CD4-positive, alpha-beta T cell treated with Interleukin-6 at 100 ng/mL for 8 hours (primary cell): ENCODE data around the gene ADAMTS4.
"Not testable (repeated sequence)": the region's sequence is repeated elsewhere in the genome, so short reads cannot be mapped to it uniquely, and the experiment has no call there.

ENCODE experiments used
- DNase-seq: peaks from one replicate; pipeline ENCODE4 v3.0.0-alpha.2; 2020; ENCODE audit warnings: mixed read lengths, low spot score

ADAMTS4 gene

GRCh38 chr1:161198897-161199431 lies at the start of gene ADAMTS4:
Gene ADAMTS4 (minus strand): TSS chr1:161199054. CDS start chr1:161198627, 427 bp downstream.
- DNase-seq: no peak

DNA sequence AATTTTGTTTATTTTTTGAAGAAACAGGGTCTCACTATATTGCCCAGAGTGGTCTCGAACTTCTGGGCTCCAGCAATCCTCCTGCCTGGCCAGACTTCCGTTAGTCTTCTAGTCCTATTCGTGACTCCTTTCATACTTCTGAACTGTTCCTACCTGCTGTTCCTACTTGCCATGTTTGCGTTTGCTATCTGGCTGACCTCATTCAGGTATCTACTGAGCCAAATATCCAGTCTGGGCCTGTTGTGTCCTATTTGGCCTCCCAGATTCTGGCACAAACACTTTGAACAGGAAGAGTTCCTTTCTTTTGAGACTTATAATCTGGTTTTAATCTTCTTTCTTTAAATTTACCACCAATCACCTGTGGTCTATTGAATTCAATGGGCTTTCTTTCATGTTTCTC lies 46.0 kb upstream of the ADAMTS4 start:
- DNase-seq: no peak

- no peak for DNase-seq
Observed at GRCh38 chr1:161242313-161242712, 43.5 kb upstream of the ADAMTS4 start.

GRCh38 chr1:161241682-161242081 lies 42.8 kb upstream of the ADAMTS4 start:
- no peak for DNase-seq

GRCh38 chr1:161238039-161238473 lies 39.2 kb upstream of the ADAMTS4 start, which contains the start of gene NR1I3:
Gene NR1I3 (minus strand): TSS chr1:161238203. CDS start chr1:161236565, 1,638 bp downstream.
- DNase-seq: no peak

GRCh38 chr1:161235957-161236775 lies 37.3 kb upstream of the ADAMTS4 start:
- DNase-seq: no peak

- no peak for DNase-seq
Observed at GRCh38 chr1:161233102-161233501, 34.2 kb upstream of the ADAMTS4 start.

GRCh38 chr1:161230762-161231161 lies 31.9 kb upstream of the ADAMTS4 start:
- no peak for DNase-seq

DNA sequence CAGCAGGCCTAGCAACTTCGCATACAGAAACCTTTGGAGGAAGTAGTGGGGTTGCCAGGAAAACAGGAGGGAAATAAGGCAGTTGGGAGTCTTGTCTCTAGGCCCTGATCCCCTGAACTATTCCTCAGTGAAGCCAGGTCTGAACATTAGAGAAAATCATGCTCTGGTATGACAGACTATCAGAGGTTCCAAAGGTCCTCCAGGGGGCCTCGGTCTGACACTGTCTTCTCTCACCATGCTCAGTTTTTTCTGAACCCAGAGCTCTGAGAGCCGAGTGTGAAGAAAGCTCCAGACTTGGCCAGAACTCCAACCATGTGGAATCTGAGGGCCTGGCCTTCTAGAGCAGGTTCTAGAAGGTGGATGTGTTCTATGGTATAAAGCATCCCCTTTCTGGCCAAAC lies 31.0 kb upstream of the ADAMTS4 start:
- DNase-seq: no peak

GRCh38 chr1:161228032-161228431 lies 29.2 kb upstream of the ADAMTS4 start:
- DNase-seq: no peak

GRCh38 chr1:161227196-161227871 lies 28.5 kb upstream of the ADAMTS4 start:
- DNase-seq: peak; percentile 85

- DNase-seq: no peak
Observed at GRCh38 chr1:161226759-161227158, 27.9 kb upstream of the ADAMTS4 start.

DNA sequence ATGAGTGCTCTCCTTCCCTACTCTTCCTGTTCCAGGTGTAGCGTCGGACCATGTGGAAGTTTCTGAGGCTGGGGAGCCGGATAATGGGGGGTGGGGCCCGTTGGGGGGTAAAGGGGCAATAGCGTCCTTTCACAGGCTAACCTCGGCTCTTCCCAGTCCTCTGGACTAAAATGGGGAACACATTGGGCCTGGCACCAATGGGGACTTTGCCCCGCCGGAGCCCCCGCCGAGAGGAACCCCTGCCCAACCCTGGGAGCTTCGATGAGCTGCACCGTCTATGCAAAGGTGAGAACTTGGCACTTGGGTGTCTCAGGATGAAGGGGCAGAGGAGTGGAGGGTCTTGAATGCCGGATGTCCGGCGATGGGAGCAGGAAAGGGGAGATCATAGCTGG lies 27.5 kb upstream of the ADAMTS4 start:
- no peak for DNase-seq

- DNase-seq: peak; percentile 97
Observed at GRCh38 chr1:161225534-161226319, 26.9 kb upstream of the ADAMTS4 start, which contains the start of gene TOMM40L. Gene TOMM40L (plus strand): TSS chr1:161226060. CDS start chr1:161226490, 430 bp downstream.

GRCh38 chr1:161225178-161225533 lies 26.3 kb upstream of the ADAMTS4 start:
- no peak for DNase-seq

GRCh38 chr1:161224695-161225087 lies 25.8 kb upstream of the ADAMTS4 start:
- not testable (repeated sequence) for DNase-seq

GRCh38 chr1:161223805-161224694 lies 25.2 kb upstream of the ADAMTS4 start:
- no peak for DNase-seq

- no peak for DNase-seq
Observed at GRCh38 chr1:161222175-161223019, 23.5 kb upstream of the ADAMTS4 start.

DNA sequence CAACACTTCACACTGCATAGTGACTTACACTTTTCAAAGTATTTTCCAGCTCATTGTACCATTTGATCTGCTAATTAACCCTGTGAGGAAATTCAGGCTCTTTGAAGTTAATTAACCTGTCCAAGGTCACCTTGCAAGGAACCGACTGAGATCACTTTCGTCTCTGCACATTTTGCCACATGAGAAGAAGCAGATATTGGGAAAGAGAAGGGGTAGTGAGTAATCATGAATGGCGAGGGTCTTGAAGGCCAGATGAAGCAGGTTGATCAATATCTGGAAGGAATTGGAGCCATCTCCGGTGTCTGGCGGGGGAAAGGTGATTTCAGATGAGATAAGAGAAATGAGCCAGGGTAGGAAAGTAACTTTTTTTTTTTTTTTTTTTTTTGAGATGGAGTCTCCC lies 21.1 kb upstream of the ADAMTS4 start:
- no peak for DNase-seq
